Lower leg skin (tissue), 4 donors: Measurements from ENCODE around the gene AOC2. TPM values are rescaled to one million over a fixed set of nuclear protein-coding genes. Genes with fewer than 3 reads are reported as not detected.

Experiments
- DNase-seq, 2 donors: peaks; one replicate each; pipeline ENCODE4 v3.0.0-alpha.2; 2019; ENCODE audit warnings: low spot score in 2 of 2
- H3K4me3 ChIP-seq: fragments of 200-600 bp; sonication (generic); 2 replicates; pipeline ENCODE4 v1.5.1; 2017; ENCODE audit warnings: mild to moderate bottlenecking, low read depth; ENCODE audit not compliant: poor library complexity, severe bottlenecking
- POLR2A ChIP-seq, 2 donors: fragments of 450-650 bp; IDR thresholded peaks; one replicate each; pipeline ENCODE4 v1.6.1; 2016 to 2017; ENCODE audit warnings: antibody characterized with exemption in 2 of 2, mild to moderate bottlenecking in 1 of 2, moderate library complexity in 1 of 2
- WGBS, 2 donors: methylation state at CpG; one replicate each; pipeline ENCODE4 v1.1.5; 2018; 5-methylcytosine and 5-hydroxymethylcytosine counted together
- intact Hi-C: fragments of 100-400 bp; cut with DNase I; formaldehyde crosslinking; loops from one replicate; pipeline ENCODE4 v1.15.0; 2023; ENCODE audit warnings: low total_unique reads
- total RNA-seq, 4 donors: library from RNA; depleted of rRNA; stranded (reverse); fragments of >200 nt; gene quantifications; one replicate each; pipeline ENCODE4 v1.1.0, GENCODE V29; 2016
- TF ChIP-seq, protein P1 (sequence below), 3 donors: fragments of 450-650 bp; IDR thresholded peaks; one replicate each; pipeline ENCODE4 v1.5.1; 2016; ENCODE audit warnings: antibody characterized with exemption in 3 of 3, mild to moderate bottlenecking in 3 of 3, moderate library complexity in 2 of 3

The AOC2 gene
- total RNA-seq, 4 donors from 2014 or later: 0.52 to 2.4 (median 1.2) TPM

DNA sequence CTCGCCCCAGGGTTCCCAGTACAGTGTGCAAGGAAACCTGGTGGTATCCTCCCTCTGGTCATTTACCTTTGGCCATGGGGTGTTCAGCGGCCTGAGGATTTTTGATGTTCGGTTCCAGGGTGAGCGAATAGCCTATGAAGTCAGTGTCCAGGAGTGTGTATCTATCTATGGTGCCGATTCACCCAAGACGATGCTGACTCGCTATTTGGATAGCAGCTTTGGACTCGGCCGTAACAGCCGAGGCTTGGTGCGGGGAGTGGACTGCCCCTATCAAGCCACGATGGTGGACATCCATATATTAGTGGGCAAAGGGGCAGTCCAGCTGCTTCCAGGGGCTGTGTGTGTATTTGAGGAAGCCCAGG is 1.2 kb downstream of the AOC2 start:
- intact Hi-C loops: loop anchor here (5.0 to 10.0 kb wide), 2 partner anchors 89 to 152 kb away; partner anchors contain the start of gene RPL27
- TF ChIP-seq, protein P1, sequence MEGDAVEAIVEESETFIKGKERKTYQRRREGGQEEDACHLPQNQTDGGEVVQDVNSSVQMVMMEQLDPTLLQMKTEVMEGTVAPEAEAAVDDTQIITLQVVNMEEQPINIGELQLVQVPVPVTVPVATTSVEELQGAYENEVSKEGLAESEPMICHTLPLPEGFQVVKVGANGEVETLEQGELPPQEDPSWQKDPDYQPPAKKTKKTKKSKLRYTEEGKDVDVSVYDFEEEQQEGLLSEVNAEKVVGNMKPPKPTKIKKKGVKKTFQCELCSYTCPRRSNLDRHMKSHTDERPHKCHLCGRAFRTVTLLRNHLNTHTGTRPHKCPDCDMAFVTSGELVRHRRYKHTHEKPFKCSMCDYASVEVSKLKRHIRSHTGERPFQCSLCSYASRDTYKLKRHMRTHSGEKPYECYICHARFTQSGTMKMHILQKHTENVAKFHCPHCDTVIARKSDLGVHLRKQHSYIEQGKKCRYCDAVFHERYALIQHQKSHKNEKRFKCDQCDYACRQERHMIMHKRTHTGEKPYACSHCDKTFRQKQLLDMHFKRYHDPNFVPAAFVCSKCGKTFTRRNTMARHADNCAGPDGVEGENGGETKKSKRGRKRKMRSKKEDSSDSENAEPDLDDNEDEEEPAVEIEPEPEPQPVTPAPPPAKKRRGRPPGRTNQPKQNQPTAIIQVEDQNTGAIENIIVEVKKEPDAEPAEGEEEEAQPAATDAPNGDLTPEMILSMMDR (IDR thresholded peaks at IDR 0.05): no peak
- TF ChIP-seq POLR2A (IDR thresholded peaks at IDR 0.05): no peak
- no peak overlapping the region for H3K4me3 ChIP-seq
- peak in 1 of 2 donors; percentile 76 for DNase-seq
- 92 to 93% methylated on average over 12 of the region's 12 CpGs for WGBS, 2 donors

DNA sequence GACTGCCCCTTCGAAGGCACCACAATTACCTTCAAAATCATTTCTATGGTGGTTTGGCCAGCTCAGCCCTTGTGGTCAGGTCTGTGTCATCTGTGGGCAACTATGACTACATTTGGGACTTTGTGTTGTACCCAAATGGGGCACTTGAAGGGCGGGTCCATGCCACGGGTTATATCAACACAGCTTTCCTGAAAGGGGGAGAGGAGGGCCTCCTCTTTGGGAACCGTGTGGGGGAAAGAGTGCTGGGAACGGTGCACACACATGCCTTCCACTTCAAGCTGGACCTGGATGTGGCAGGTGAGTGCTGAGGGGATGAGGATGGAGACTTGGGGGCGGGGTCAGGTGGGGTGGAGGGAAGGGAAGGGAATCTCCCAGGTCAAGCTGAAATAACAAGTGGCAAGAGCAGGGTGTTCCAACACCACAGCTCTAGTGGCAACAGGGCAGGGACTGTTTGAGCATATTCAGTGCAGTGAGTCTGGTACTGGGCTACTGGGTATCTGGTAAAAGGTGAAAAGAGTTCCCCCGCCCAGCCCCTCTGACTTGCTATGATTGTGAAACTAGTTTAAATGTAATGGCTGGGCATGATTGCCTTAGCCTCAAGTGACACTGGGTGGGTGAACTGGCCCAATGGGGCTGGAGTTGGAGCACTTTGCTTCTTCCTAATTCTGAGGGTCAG is 1.7 kb downstream of the AOC2 start:
- WGBS, 2 donors: 67 to 71% methylated on average over 7 of the region's 7 CpGs
- TF ChIP-seq, protein P1 (IDR thresholded peaks at IDR 0.05): no peak
- TF ChIP-seq POLR2A (IDR thresholded peaks at IDR 0.05): no peak
- no peak overlapping the region for H3K4me3 ChIP-seq
- intact Hi-C loops: loop anchor here (5.0 to 10.0 kb wide), 2 partner anchors 89 to 151 kb away; partner anchors contain the start of gene RPL27
- DNase-seq: peak in 1 of 2 donors; percentile 76

DNA sequence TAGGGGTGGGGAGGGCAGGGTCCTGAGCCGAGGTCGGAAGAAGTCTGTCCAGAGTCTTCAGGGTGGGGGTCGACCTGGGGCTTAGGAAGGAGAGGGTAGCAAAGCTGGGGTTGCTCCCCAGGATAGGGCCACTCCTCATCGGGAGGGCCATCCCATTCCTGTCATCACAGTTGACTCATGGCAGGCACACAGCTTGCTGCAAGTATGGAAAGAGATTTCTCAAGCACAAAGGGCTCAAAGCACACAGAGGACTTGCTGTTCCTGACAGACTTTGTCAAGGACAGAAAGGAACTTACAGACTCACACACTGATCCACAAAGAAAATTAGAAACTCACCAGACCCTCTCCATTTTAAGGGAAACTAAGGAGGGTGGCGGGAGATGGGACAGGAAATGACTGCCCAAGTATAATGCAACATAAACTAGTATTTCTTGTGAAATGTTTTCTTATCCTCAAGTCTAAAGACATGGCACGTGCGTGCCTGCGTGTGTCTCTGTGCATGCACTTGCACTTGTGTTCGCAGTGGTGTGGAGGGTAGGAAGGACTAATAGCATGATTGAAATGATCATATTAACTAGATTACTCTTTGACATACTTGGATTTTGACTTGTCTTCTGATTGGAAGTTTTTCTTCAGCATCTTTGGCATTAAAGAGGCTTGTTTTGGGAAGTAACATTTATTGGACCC is 2.4 kb downstream of the AOC2 start:
- H3K4me3 ChIP-seq: no peak overlapping the region
- DNase-seq: peak in 1 of 2 donors; percentile 74
- intact Hi-C loops: loop anchor here (5.0 to 10.0 kb wide), 2 partner anchors 88 to 151 kb away; partner anchors contain the start of gene RPL27
- TF ChIP-seq, protein P1 (IDR thresholded peaks at IDR 0.05): no peak
- no peak for TF ChIP-seq POLR2A (IDR thresholded peaks at IDR 0.05)
- 67 to 73% methylated on average over 9 of the region's 9 CpGs for WGBS, 2 donors

DNA sequence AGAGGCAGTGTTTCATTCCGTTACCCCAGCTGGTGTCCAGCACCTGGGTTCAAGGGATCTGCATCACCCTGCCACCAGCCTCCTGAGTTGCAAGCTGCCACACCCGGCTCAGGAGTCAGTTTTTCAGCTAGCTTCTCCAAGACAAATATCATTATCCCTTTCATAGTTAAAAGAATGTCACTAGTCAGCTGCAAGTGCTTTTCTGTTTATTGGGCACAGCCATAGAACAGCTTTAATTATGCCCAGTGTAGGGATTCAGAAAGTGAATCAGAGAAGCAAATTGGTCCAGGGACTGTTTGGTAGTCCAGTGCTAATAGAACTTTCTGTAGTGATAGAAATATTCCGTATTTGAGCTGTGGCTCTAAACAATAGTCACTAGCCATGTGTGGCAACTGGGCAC is 3.7 kb downstream of the AOC2 start:
- peak in 1 of 2 donors; percentile 45 for DNase-seq
- 79 to 80% methylated on average over 3 of the region's 3 CpGs for WGBS, 2 donors
- no peak for TF ChIP-seq POLR2A (IDR thresholded peaks at IDR 0.05)
- TF ChIP-seq, protein P1 (IDR thresholded peaks at IDR 0.05): no peak
- intact Hi-C loops: loop anchor here (5.0 to 10.0 kb wide), 2 partner anchors 87 to 149 kb away; partner anchors contain the start of gene RPL27
- no peak overlapping the region for H3K4me3 ChIP-seq

DNA sequence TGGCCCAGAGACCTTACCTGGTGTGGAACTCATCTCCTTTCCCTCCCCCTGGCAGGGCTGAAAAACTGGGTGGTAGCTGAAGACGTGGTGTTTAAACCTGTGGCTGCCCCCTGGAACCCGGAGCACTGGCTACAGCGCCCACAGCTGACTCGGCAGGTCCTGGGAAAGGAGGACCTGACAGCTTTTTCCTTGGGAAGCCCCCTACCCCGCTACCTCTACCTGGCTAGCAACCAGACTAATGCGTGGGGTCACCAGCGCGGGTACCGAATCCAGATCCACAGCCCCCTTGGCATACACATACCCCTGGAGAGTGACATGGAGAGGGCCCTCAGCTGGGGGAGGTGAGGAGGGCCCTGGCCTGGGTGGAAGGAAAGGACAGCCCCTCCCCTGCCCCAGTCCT is 4.7 kb downstream of the AOC2 start:
- no peak for DNase-seq
- 67 to 92% methylated on average over 3 to 9 of the region's 9 CpGs for WGBS, 2 donors
- no peak for TF ChIP-seq POLR2A (IDR thresholded peaks at IDR 0.05)
- TF ChIP-seq, protein P1 (IDR thresholded peaks at IDR 0.05): no peak
- H3K4me3 ChIP-seq: no peak overlapping the region
- intact Hi-C loops: loop anchor here (5.0 to 10.0 kb wide), 2 partner anchors 86 to 148 kb away; partner anchors contain the start of gene RPL27
